ENCODE data around the gene MDM2. TPM values are rescaled to one million over a fixed set of nuclear protein-coding genes. Genes with fewer than 3 reads are reported as not detected.

Gene MDM2
- total RNA-seq: 100 to 1,000 TPM; 191 to 225 TPM

GRCh38 chr12:68807576-68808387 lies at the start of gene MDM2:
Gene MDM2, plus strand, starts transcription at chr12:68808177. Its CDS starts 301 bp downstream, at chr12:68808478.
- Mint-ChIP-seq H3K36me3 (ENCODE audit: insufficient read depth in 2 of 2) (peaks cover 7 to 34% of the 10 kb centered on the region in 2 donors), H3K9me3 (no peaks in the 10 kb centered on the region), H3K27me3 (ENCODE audit: low read depth) (no peaks in the 10 kb centered on the region), H3K27ac (peak within 1 kb of the TSS; percentile 98), H3K4me3 (peak within 1 kb of the TSS; percentile 93 to 96), H3K4me1 (ENCODE audit: low read depth) (peaks cover 33% of the 10 kb centered on the region)
- ATAC-seq (replicated peaks in 1 of 2) (peak; percentile 84 to 87), DNase-seq (peak; percentile 98 to 99)

- no peak for ATAC-seq (replicated peaks in 1 of 2)
Measured at GRCh38 chr12:68759852-68760251, 48.1 kb upstream of the MDM2 start.

GRCh38 chr12:68760806-68761441 lies 47.1 kb upstream of the MDM2 start:
- no peaks in the 10 kb centered on the region for H3K9me3 Mint-ChIP-seq
- H3K36me3 Mint-ChIP-seq (ENCODE audit: insufficient read depth in 2 of 2): peaks cover 0 to 6% of the 10 kb centered on the region in 2 donors

More at GRCh38 chr12:68759852-68760251, 48.1 kb upstream of the MDM2 start:
- no peaks in the 10 kb centered on the region for H3K9me3 Mint-ChIP-seq
- no peak overlapping the region for H3K27ac Mint-ChIP-seq
- DNase-seq: no peak
- H3K4me1 Mint-ChIP-seq (ENCODE audit: low read depth): no peaks in the 10 kb centered on the region
- H3K36me3 Mint-ChIP-seq (ENCODE audit: insufficient read depth in 2 of 2): peaks cover 2 to 6% of the 10 kb centered on the region in 2 donors
- no peak overlapping the region for H3K4me3 Mint-ChIP-seq
- no peaks in the 10 kb centered on the region for H3K27me3 Mint-ChIP-seq (ENCODE audit: low read depth)

GRCh38 chr12:68761442-68761812 lies 46.5 kb upstream of the MDM2 start:
- H3K27me3 Mint-ChIP-seq (ENCODE audit: low read depth): no peaks in the 10 kb centered on the region
- H3K27ac Mint-ChIP-seq: no peak overlapping the region
- peaks cover 0 to 6% of the 10 kb centered on the region in 2 donors for H3K36me3 Mint-ChIP-seq (ENCODE audit: insufficient read depth in 2 of 2)
- H3K9me3 Mint-ChIP-seq: no peaks in the 10 kb centered on the region
- DNase-seq (no peak), ATAC-seq (replicated peaks in 1 of 2) (no peak)
- no peaks in the 10 kb centered on the region for H3K4me1 Mint-ChIP-seq (ENCODE audit: low read depth)
- no peak overlapping the region for H3K4me3 Mint-ChIP-seq

More at GRCh38 chr12:68760806-68761441, 47.1 kb upstream of the MDM2 start:
- H3K27me3 Mint-ChIP-seq (ENCODE audit: low read depth): no peaks in the 10 kb centered on the region
- no peak overlapping the region for H3K27ac Mint-ChIP-seq
- DNase-seq: no peak
- H3K4me3 Mint-ChIP-seq: no peak overlapping the region
- ATAC-seq (replicated peaks in 1 of 2): no peak
- H3K4me1 Mint-ChIP-seq (ENCODE audit: low read depth): no peaks in the 10 kb centered on the region

GRCh38 chr12:68761901-68762630 lies 45.9 kb upstream of the MDM2 start:
- Mint-ChIP-seq H3K27me3 (ENCODE audit: low read depth) (no peaks in the 10 kb centered on the region), H3K27ac (no peak overlapping the region), H3K36me3 (ENCODE audit: insufficient read depth in 2 of 2) (peaks cover 0 to 6% of the 10 kb centered on the region in 2 donors), H3K9me3 (no peaks in the 10 kb centered on the region), H3K4me1 (ENCODE audit: low read depth) (no peaks in the 10 kb centered on the region), H3K4me3 (no peak overlapping the region)
- no peak for DNase-seq
- no peak for ATAC-seq (replicated peaks in 1 of 2)

GRCh38 chr12:68762691-68763090 lies 45.3 kb upstream of the MDM2 start:
- Mint-ChIP-seq H3K36me3 (ENCODE audit: insufficient read depth in 2 of 2) (peaks cover 0 to 6% of the 10 kb centered on the region in 2 donors), H3K4me1 (ENCODE audit: low read depth) (no peaks in the 10 kb centered on the region), H3K27me3 (ENCODE audit: low read depth) (no peaks in the 10 kb centered on the region), H3K27ac (no peak overlapping the region), H3K9me3 (no peaks in the 10 kb centered on the region), H3K4me3 (no peak overlapping the region)
- ATAC-seq (replicated peaks in 1 of 2): no peak
- DNase-seq: no peak

- Mint-ChIP-seq H3K4me1 (ENCODE audit: low read depth) (no peaks in the 10 kb centered on the region), H3K27me3 (ENCODE audit: low read depth) (no peaks in the 10 kb centered on the region), H3K4me3 (no peak overlapping the region), H3K27ac (no peak overlapping the region), H3K9me3 (no peaks in the 10 kb centered on the region), H3K36me3 (ENCODE audit: insufficient read depth in 2 of 2) (peaks cover 0 to 2% of the 10 kb centered on the region in 2 donors)
- DNase-seq (no peak), ATAC-seq (replicated peaks in 1 of 2) (no peak)
Measured at GRCh38 chr12:68765696-68766095, 42.3 kb upstream of the MDM2 start.

GRCh38 chr12:68766646-68767045 lies 41.3 kb upstream of the MDM2 start:
- Mint-ChIP-seq H3K36me3 (ENCODE audit: insufficient read depth in 2 of 2) (peaks cover 0 to 2% of the 10 kb centered on the region in 2 donors), H3K27ac (no peak overlapping the region), H3K9me3 (no peaks in the 10 kb centered on the region), H3K4me1 (ENCODE audit: low read depth) (no peaks in the 10 kb centered on the region), H3K27me3 (ENCODE audit: low read depth) (no peaks in the 10 kb centered on the region), H3K4me3 (no peak overlapping the region)
- ATAC-seq (replicated peaks in 1 of 2): no peak
- no peak for DNase-seq

GRCh38 chr12:68767191-68767590 lies 40.8 kb upstream of the MDM2 start:
- Mint-ChIP-seq H3K36me3 (ENCODE audit: insufficient read depth in 2 of 2) (peaks cover 0 to 2% of the 10 kb centered on the region in 2 donors), H3K27ac (no peak overlapping the region), H3K9me3 (no peaks in the 10 kb centered on the region), H3K27me3 (ENCODE audit: low read depth) (no peaks in the 10 kb centered on the region), H3K4me3 (no peak overlapping the region), H3K4me1 (ENCODE audit: low read depth) (no peaks in the 10 kb centered on the region)
- DNase-seq: no peak
- no peak for ATAC-seq (replicated peaks in 1 of 2)

GRCh38 chr12:68768431-68768939 lies 39.5 kb upstream of the MDM2 start:
- DNase-seq (no peak), ATAC-seq (replicated peaks in 1 of 2) (no peak)
- Mint-ChIP-seq H3K27ac (no peak overlapping the region), H3K27me3 (ENCODE audit: low read depth) (no peaks in the 10 kb centered on the region), H3K9me3 (no peaks in the 10 kb centered on the region), H3K4me3 (no peak overlapping the region), H3K36me3 (ENCODE audit: insufficient read depth in 2 of 2) (peaks cover 0 to 2% of the 10 kb centered on the region in 2 donors), H3K4me1 (ENCODE audit: low read depth) (peaks cover 13% of the 10 kb centered on the region)

GRCh38 chr12:68769941-68770340 lies 38.0 kb upstream of the MDM2 start:
- Mint-ChIP-seq H3K4me1 (ENCODE audit: low read depth) (peaks cover 14% of the 10 kb centered on the region), H3K4me3 (no peak overlapping the region), H3K27ac (no peak overlapping the region), H3K9me3 (no peaks in the 10 kb centered on the region), H3K27me3 (ENCODE audit: low read depth) (no peaks in the 10 kb centered on the region), H3K36me3 (ENCODE audit: insufficient read depth in 2 of 2) (no peaks in the 10 kb centered on the region)
- no peak for DNase-seq
- no peak for ATAC-seq (replicated peaks in 1 of 2)

GRCh38 chr12:68771223-68771925 lies 36.6 kb upstream of the MDM2 start:
- Mint-ChIP-seq H3K9me3 (no peaks in the 10 kb centered on the region), H3K4me3 (no peak overlapping the region), H3K27ac (no peak overlapping the region), H3K4me1 (ENCODE audit: low read depth) (peaks cover 14% of the 10 kb centered on the region), H3K27me3 (ENCODE audit: low read depth) (no peaks in the 10 kb centered on the region), H3K36me3 (ENCODE audit: insufficient read depth in 2 of 2) (no peaks in the 10 kb centered on the region)
- DNase-seq: no peak
- no peak for ATAC-seq (replicated peaks in 1 of 2)

All from activated T-cell treated with anti-CD3 and anti-CD28 coated beads, Interleukin-2, amount 50 U/mL, for 72 hours (primary cell).